ENCODE data around the gene BMF. TPM values are rescaled to one million over a fixed set of nuclear protein-coding genes. Genes with fewer than 3 reads are reported as not detected.

The BMF gene
- total RNA-seq, 1 experiment from 2014 or later: 81.5 TPM

- H3K9me3 ChIP-seq: no peaks in the 10 kb centered on the region
- no peaks in the 10 kb centered on the region for H3K9me3 Mint-ChIP-seq (ENCODE audit: unreplicated experiment)
- TF ChIP-seq CTCF (IDR thresholded peaks at IDR 0.05; ENCODE audit: insufficient read depth in 1 of 2, low read depth in 1 of 2, low read length in 1 of 2, severe bottlenecking in 1 of 2, unreplicated experiment in 1 of 2): no peak
- peak overlapping the region; percentile 65 for H3K4me3 Mint-ChIP-seq (ENCODE audit: unreplicated experiment)
- ChIA-PET POLR2A (interaction anchor here (1.3 to 2.2 kb wide), 7 partner anchors 9 to 63 kb away, joined by 3 to 30 read pairs (median 6); partner anchors contain the start of genes BMF and BUB1B), CTCF (interaction anchor here (0.6 to 1.9 kb wide), 4 partner anchors 9 to 16 kb away, joined by 3 to 13 read pairs (median 4); no protein-coding TSS in a partner anchor)
- peaks cover 89% of the 10 kb centered on the region for H3K4me1 ChIP-seq
- no peak overlapping the region for H3K4me3 ChIP-seq (ENCODE audit: low read depth, low read length)
- no TSS peak for BruUV-seq (replicated peaks)
- intact Hi-C loops (cut with micrococcal nuclease; ENCODE audit: unreplicated experiment): loop anchor here (1.0 kb wide), 2 partner anchors 8 to 9 kb away; no protein-coding TSS in a partner anchor
- peaks cover 5% of the 10 kb centered on the region; the same call in 1 of the 2 replicates for H3K36me3 ChIP-seq (ENCODE audit: control insufficient read depth, insufficient read depth, low read length)
- H3K27ac Mint-ChIP-seq (ENCODE audit: unreplicated experiment): peak overlapping the region; percentile 92
- H3K27me3 Mint-ChIP-seq (ENCODE audit: insufficient read depth, unreplicated experiment): no peaks in the 10 kb centered on the region
- no peaks in the 10 kb centered on the region for H3K27me3 ChIP-seq (replicated peaks; ENCODE audit: control insufficient read depth, insufficient read depth, low read length)
- H3K4me1 Mint-ChIP-seq (ENCODE audit: low read depth, unreplicated experiment): peaks cover 69% of the 10 kb centered on the region
- DNase-seq: no peak
- H3K36me3 Mint-ChIP-seq (ENCODE audit: insufficient read depth, unreplicated experiment): peaks cover 64% of the 10 kb centered on the region
Measured at GRCh38 chr15:40097968-40098476, 10.7 kb downstream of the BMF start.

- Mint-ChIP-seq H3K4me3 (ENCODE audit: unreplicated experiment) (no peak overlapping the region), H3K4me1 (ENCODE audit: low read depth, unreplicated experiment) (peaks cover 67% of the 10 kb centered on the region), H3K36me3 (ENCODE audit: insufficient read depth, unreplicated experiment) (peaks cover 71% of the 10 kb centered on the region), H3K27ac (ENCODE audit: unreplicated experiment) (peak overlapping the region; percentile 92), H3K9me3 (ENCODE audit: unreplicated experiment) (no peaks in the 10 kb centered on the region), H3K27me3 (ENCODE audit: insufficient read depth, unreplicated experiment) (no peaks in the 10 kb centered on the region)
- Histone ChIP-seq H3K9me3 (no peaks in the 10 kb centered on the region), H3K4me1 (peaks cover 89% of the 10 kb centered on the region), H3K27me3 (replicated peaks; ENCODE audit: control insufficient read depth, insufficient read depth, low read length) (no peaks in the 10 kb centered on the region), H3K4me3 (ENCODE audit: low read depth, low read length) (no peak overlapping the region), H3K36me3 (ENCODE audit: control insufficient read depth, insufficient read depth, low read length) (peaks cover 5% of the 10 kb centered on the region; the same call in 1 of the 2 replicates)
- no peak for TF ChIP-seq CTCF (IDR thresholded peaks at IDR 0.05; ENCODE audit: insufficient read depth in 1 of 2, low read depth in 1 of 2, low read length in 1 of 2, severe bottlenecking in 1 of 2, unreplicated experiment in 1 of 2)
- BruUV-seq (replicated peaks): no TSS peak
- intact Hi-C loops (cut with micrococcal nuclease; ENCODE audit: unreplicated experiment): no loop called here
- DNase-seq: no peak
- CTCF ChIA-PET: interaction anchor here (1.1 to 1.9 kb wide), 2 partner anchors 8 to 10 kb away, joined by 3 to 13 read pairs; no protein-coding TSS in a partner anchor
- POLR2A ChIA-PET: interaction anchor here (0.6 to 2.2 kb wide), 5 partner anchors 9 to 178 kb away, joined by 3 to 30 read pairs (median 10); partner anchors contain the start of genes BMF and BUB1B
Measured at GRCh38 chr15:40097096-40097967, 11.3 kb downstream of the BMF start.

DNA sequence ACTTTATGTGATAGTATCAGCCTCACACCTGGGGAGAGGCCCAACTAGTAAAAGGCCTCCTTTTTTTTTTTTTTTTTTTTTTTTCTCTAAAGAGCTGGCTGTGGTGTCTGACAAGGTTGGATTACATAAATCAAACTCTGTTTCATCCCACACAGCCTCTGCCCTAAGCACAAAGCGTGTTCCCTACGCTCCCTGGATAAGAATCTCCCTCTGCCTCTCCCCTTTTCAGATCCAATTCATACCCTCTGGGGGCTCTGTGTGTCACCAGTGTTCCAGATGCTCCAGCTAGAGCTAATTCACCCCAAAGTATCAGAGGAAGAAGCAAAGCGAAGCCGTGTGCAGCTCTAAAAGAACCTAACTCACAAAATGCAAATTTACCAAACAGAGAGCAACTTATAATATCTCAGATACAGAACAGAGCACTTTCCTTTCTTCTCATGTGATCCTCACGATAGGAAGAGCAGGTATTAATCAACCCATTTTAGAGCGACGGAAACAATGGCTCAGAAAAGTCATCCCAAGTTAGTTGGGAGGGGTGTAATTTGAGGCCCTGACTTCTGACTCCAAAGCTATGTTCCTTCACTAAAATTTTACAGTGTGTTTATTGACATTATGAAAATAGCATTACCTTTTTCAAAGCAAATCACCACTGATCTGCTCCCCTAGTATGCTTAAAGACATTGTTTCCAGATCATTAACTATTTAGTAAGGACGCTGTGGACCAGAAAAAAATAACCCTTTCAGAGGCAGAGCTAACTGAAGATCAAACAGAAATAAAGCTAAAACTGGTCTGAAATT lies 12.4 kb downstream of the BMF start:
- Histone ChIP-seq H3K36me3 (ENCODE audit: control insufficient read depth, insufficient read depth, low read length) (peaks cover 6% of the 10 kb centered on the region), H3K4me3 (ENCODE audit: low read depth, low read length) (no peak overlapping the region), H3K27me3 (replicated peaks; ENCODE audit: control insufficient read depth, insufficient read depth, low read length) (no peaks in the 10 kb centered on the region), H3K9me3 (no peaks in the 10 kb centered on the region), H3K4me1 (peaks cover 89% of the 10 kb centered on the region)
- no peaks in the 10 kb centered on the region for H3K27me3 Mint-ChIP-seq (ENCODE audit: insufficient read depth, unreplicated experiment)
- H3K36me3 Mint-ChIP-seq (ENCODE audit: insufficient read depth, unreplicated experiment): peaks cover 73% of the 10 kb centered on the region
- no peak for DNase-seq
- intact Hi-C loops (cut with micrococcal nuclease; ENCODE audit: unreplicated experiment): no loop called here
- no TSS peak for BruUV-seq (replicated peaks)
- CTCF ChIA-PET: no interaction called here
- H3K4me1 Mint-ChIP-seq (ENCODE audit: low read depth, unreplicated experiment): peaks cover 68% of the 10 kb centered on the region
- TF ChIP-seq CTCF (IDR thresholded peaks at IDR 0.05; ENCODE audit: insufficient read depth in 1 of 2, low read depth in 1 of 2, low read length in 1 of 2, severe bottlenecking in 1 of 2, unreplicated experiment in 1 of 2): no peak
- H3K27ac Mint-ChIP-seq (ENCODE audit: unreplicated experiment): peak overlapping the region; percentile 92
- POLR2A ChIA-PET: interaction anchor here (0.5 to 1.3 kb wide), 6 partner anchors 10 to 486 kb away, joined by 3 to 11 read pairs (median 5); partner anchors contain the start of gene BUB1B
- no peak overlapping the region for H3K4me3 Mint-ChIP-seq (ENCODE audit: unreplicated experiment)
- H3K9me3 Mint-ChIP-seq (ENCODE audit: unreplicated experiment): no peaks in the 10 kb centered on the region

Data from Caco-2 (cell line).